OCI-LY7 (cell line): ENCODE data around the gene NOTCH3.

Source experiments
- EZH2phosphoT487 ChIP-seq: fragments of 200-600 bp; sonication (generic); IDR thresholded peaks from 2 replicates; pipeline ENCODE4 v1.6.1; 2018; ENCODE audit warnings: low read depth, borderline replicate concordance, mild to moderate bottlenecking, mixed run types, antibody characterized with exemption, low read length, moderate library complexity, mixed read lengths
- TF ChIP-seq, protein P1 (sequence below): fragments of 200-600 bp; sonication (generic); conservative IDR thresholded peaks from 2 replicates; pipeline ENCODE4 v1.5.1; 2014; ENCODE audit warnings: mild to moderate bottlenecking, antibody characterized with exemption, low read length, moderate library complexity, mixed read lengths

- TF ChIP-seq, protein P1, sequence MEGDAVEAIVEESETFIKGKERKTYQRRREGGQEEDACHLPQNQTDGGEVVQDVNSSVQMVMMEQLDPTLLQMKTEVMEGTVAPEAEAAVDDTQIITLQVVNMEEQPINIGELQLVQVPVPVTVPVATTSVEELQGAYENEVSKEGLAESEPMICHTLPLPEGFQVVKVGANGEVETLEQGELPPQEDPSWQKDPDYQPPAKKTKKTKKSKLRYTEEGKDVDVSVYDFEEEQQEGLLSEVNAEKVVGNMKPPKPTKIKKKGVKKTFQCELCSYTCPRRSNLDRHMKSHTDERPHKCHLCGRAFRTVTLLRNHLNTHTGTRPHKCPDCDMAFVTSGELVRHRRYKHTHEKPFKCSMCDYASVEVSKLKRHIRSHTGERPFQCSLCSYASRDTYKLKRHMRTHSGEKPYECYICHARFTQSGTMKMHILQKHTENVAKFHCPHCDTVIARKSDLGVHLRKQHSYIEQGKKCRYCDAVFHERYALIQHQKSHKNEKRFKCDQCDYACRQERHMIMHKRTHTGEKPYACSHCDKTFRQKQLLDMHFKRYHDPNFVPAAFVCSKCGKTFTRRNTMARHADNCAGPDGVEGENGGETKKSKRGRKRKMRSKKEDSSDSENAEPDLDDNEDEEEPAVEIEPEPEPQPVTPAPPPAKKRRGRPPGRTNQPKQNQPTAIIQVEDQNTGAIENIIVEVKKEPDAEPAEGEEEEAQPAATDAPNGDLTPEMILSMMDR = no peak
- TF ChIP-seq EZH2phosphoT487 = no peak
Observed at GRCh38 chr19:15248648-15249527, 48.1 kb upstream of the NOTCH3 start.
